GM19324 (cell line): Measurements from ENCODE around the gene AJM1.
A peak's percentile ranks its signal among the peaks of the same experiment; 100 is the strongest.
"Not testable (repeated sequence)": the region's sequence is repeated elsewhere in the genome, so short reads cannot be mapped to it uniquely, and the experiment has no call there.

Experiments
- ATAC-seq: cut with Tn5 transposase; IDR thresholded peaks from one replicate; pipeline ENCODE4 v1.9.1; 2021; ENCODE audit warnings: mild to moderate bottlenecking, moderate library complexity; ENCODE audit not compliant: unreplicated experiment, low FRiP score

Gene AJM1

GRCh38 chr9:136865768-136866103, 23.5 kb downstream of the AJM1 start:
- ATAC-seq, result no peak

- not testable (repeated sequence) for ATAC-seq
Measured at GRCh38 chr9:136866898-136867421, 24.7 kb downstream of the AJM1 start.

GRCh38 chr9:136867480-136867879, 25.2 kb downstream of the AJM1 start:
- no peak for ATAC-seq

- ATAC-seq, result no peak
Measured at GRCh38 chr9:136867917-136868316, 25.6 kb downstream of the AJM1 start.

- no peak for ATAC-seq
Measured at GRCh38 chr9:136868644-136869043, 26.4 kb downstream of the AJM1 start.

GRCh38 chr9:136869611-136870010, 27.3 kb downstream of the AJM1 start:
- ATAC-seq, result not testable (repeated sequence)

GRCh38 chr9:136875155-136875554, 32.9 kb downstream of the AJM1 start:
- no peak for ATAC-seq

GRCh38 chr9:136876476-136876875, 34.2 kb downstream of the AJM1 start:
- no peak for ATAC-seq

- no peak for ATAC-seq
Measured at GRCh38 chr9:136880651-136881050, 38.4 kb downstream of the AJM1 start.

GRCh38 chr9:136881691-136882108, 39.4 kb downstream of the AJM1 start:
- ATAC-seq, result no peak

- no peak for ATAC-seq
Measured at GRCh38 chr9:136882109-136882946, 40.0 kb downstream of the AJM1 start.

- ATAC-seq, result not testable (repeated sequence)
Measured at GRCh38 chr9:136882947-136883283, 40.6 kb downstream of the AJM1 start.

- not testable (repeated sequence) for ATAC-seq
Measured at GRCh38 chr9:136883670-136884069, 41.4 kb downstream of the AJM1 start.

- peak; percentile 91 for ATAC-seq
Measured at GRCh38 chr9:136885950-136886578, 43.8 kb downstream of the AJM1 start, which contains the start of gene TRAF2. TSS of gene TRAF2 (plus strand) at chr9:136886516. CDS start at chr9:136898741, 12,225 bp downstream.

- peak; percentile 20 for ATAC-seq
Measured at GRCh38 chr9:136886610-136887597, 44.6 kb downstream of the AJM1 start.

GRCh38 chr9:136888454-136888853, 46.2 kb downstream of the AJM1 start:
- no peak for ATAC-seq

GRCh38 chr9:136889858-136890257, 47.6 kb downstream of the AJM1 start:
- no peak for ATAC-seq

- no peak for ATAC-seq
Measured at GRCh38 chr9:136890661-136891060, 48.4 kb downstream of the AJM1 start.
